ENCODE measurements around the gene CYP27B1. TPM values are rescaled to one million over a fixed set of nuclear protein-coding genes. Genes with fewer than 3 reads are reported as not detected.

The CYP27B1 gene
- total RNA-seq, 4 donors from 2014 or later = 3.0 TPM; not detected in 3

DNA sequence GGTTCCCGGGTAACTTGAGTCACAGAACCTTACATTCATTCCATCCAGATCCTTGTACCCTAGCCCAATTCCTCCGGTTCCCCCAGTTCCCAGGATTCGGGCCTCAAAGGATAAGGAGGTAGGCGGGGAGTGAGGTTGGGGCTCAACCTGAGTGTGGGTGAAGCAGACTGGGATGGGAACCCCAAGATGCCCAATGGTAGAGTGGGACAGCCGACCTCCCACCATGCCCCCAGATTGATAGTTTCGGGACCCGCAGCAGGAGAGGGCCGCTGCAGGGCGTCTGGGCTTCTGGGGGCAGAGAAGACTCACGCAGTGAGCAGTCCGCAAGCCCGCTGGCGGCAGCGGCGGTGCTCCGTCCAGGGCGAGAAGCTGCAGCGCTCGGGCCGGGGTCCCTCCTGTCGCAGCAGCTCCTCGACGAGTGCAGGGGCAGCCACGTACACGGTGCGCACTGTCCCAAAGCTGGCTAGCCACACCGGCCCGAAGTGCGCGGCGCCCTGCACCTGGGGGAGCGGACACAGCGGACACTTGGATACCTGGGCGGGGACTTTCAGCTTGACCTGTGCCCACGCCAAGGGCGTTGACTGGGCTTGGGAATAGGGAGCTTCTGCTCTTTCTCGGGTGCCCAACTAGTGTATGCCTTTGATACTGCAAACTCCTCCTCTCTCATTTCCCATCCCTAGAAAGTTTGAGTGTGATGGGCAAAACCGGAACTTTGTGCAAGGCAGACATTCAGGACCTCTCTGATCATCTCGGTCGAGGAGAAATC lies 997 bp downstream of the CYP27B1 start:
- no peaks in the 10 kb centered on the region for H3K9me3 ChIP-seq
- no peak for DNase-seq (ENCODE audit: low spot score in 2 of 2)
- no peak overlapping the region for H3K27ac ChIP-seq
- peaks cover 0 to 34% (median 0%) of the 10 kb centered on the region in 3 donors for H3K36me3 ChIP-seq
- peaks cover 2 to 49% of the 10 kb centered on the region in 2 donors for H3K27me3 ChIP-seq
- 3% methylated on average over 18 to 23 of the region's 40 CpGs for WGBS, 2 donors
- H3K4me3 ChIP-seq = peak overlapping the region in 3 of 4 donors; percentile 5 to 46 (median 41)
- TF ChIP-seq EP300 (IDR thresholded peaks at IDR 0.05) (no peak), POLR2A (IDR thresholded peaks at IDR 0.05) (no peak)
- TF ChIP-seq, protein P1, sequence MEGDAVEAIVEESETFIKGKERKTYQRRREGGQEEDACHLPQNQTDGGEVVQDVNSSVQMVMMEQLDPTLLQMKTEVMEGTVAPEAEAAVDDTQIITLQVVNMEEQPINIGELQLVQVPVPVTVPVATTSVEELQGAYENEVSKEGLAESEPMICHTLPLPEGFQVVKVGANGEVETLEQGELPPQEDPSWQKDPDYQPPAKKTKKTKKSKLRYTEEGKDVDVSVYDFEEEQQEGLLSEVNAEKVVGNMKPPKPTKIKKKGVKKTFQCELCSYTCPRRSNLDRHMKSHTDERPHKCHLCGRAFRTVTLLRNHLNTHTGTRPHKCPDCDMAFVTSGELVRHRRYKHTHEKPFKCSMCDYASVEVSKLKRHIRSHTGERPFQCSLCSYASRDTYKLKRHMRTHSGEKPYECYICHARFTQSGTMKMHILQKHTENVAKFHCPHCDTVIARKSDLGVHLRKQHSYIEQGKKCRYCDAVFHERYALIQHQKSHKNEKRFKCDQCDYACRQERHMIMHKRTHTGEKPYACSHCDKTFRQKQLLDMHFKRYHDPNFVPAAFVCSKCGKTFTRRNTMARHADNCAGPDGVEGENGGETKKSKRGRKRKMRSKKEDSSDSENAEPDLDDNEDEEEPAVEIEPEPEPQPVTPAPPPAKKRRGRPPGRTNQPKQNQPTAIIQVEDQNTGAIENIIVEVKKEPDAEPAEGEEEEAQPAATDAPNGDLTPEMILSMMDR (IDR thresholded peaks at IDR 0.05) = no peak
- H3K4me1 ChIP-seq = peaks cover 0 to 34% (median 27%) of the 10 kb centered on the region in 4 donors

- peaks cover 0 to 30% (median 26%) of the 10 kb centered on the region in 4 donors for H3K4me1 ChIP-seq
- H3K27ac ChIP-seq = no peak overlapping the region
- no peaks in the 10 kb centered on the region for H3K9me3 ChIP-seq
- TF ChIP-seq POLR2A (IDR thresholded peaks at IDR 0.05) = no peak
- TF ChIP-seq, protein P1 (IDR thresholded peaks at IDR 0.05) = peak in 1 of 5 experiments; percentile 11
- no peak for TF ChIP-seq EP300 (IDR thresholded peaks at IDR 0.05)
- 0 to 3% methylated on average over 30 to 38 of the region's 60 CpGs for WGBS, 2 donors
- H3K36me3 ChIP-seq = peaks cover 0 to 29% (median 0%) of the 10 kb centered on the region in 3 donors
- H3K4me3 ChIP-seq = peak overlapping the region; percentile 9 to 46 (median 38)
- H3K27me3 ChIP-seq = peaks cover 2 to 49% of the 10 kb centered on the region in 2 donors
- DNase-seq (ENCODE audit: low spot score in 2 of 2) = no peak
These were observed 1.7 kb downstream of the CYP27B1 start for GRCh38 chr12:57765003-57765697.

DNA sequence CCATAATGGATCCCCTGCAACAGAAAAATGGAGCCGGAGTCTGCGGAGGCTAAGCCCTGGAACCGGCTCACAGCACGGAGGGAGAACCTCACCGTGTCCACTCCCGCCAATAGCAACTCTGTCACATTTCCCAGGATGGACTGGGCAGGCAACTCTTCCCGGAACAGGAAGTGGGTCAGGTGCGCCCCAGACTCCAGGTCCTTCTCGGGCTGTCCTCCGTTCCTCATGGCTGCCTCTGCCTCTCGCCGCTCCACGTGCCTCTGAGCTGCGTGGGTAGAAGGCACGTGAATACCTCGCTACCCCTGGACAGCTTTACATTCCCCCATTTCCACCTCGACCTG lies 2.2 kb downstream of the CYP27B1 start:
- H3K4me3 ChIP-seq = peak overlapping the region; percentile 9 to 46 (median 38)
- H3K36me3 ChIP-seq = peaks cover 0 to 24% (median 0%) of the 10 kb centered on the region in 3 donors
- DNase-seq (ENCODE audit: low spot score in 2 of 2) = no peak
- H3K27me3 ChIP-seq = peaks cover 2 to 49% of the 10 kb centered on the region in 2 donors
- no peaks in the 10 kb centered on the region for H3K9me3 ChIP-seq
- peaks cover 0 to 30% (median 26%) of the 10 kb centered on the region in 4 donors for H3K4me1 ChIP-seq
- no peak overlapping the region for H3K27ac ChIP-seq
- WGBS, 2 donors = 24 to 37% methylated on average over 12 to 16 of the region's 17 CpGs
- TF ChIP-seq POLR2A (IDR thresholded peaks at IDR 0.05) = no peak
- no peak for TF ChIP-seq EP300 (IDR thresholded peaks at IDR 0.05)
- TF ChIP-seq, protein P1 (IDR thresholded peaks at IDR 0.05) = no peak

DNA sequence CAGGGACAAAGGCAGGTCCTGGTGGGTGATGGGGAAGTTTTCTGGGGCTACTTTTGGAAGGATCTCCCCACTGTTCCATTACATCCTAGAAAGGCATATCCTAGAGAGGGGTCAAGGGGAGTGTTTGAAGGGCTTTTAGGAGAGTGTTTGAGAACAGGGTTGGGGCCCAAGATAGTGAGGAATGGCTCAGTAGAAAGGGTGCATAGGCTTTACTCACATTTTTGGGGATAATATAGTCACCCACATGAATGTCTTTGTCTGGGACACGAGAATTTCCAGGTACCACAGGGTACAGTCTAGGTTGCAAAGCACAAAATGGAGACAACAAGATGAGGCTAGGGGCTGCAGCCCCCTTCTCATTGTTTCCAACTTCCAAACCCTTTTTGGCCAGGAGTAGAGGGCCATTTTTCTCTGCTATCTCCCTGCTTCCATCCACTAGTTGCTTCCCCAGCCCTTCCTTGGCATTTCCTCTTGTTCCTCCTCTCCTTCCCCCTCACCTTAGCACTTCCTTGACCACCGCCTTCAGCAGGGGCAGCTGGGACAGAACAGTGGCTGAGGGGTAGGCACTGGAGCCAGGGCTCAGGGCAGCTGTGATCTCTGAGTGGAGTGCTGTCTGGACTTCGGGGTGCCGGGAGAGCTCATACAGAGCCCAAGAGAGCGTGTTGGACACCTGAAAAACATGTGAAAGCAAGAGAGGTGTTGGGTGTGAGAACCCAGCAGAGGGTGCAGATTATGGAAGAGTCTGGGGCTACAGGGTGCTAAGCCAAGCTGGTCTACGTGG lies 2.8 kb downstream of the CYP27B1 start:
- H3K36me3 ChIP-seq = peaks cover 0 to 21% (median 0%) of the 10 kb centered on the region in 3 donors
- 70 to 79% methylated on average over 6 of the region's 6 CpGs for WGBS, 2 donors
- peaks cover 2 to 49% of the 10 kb centered on the region in 2 donors for H3K27me3 ChIP-seq
- TF ChIP-seq, protein P1 (IDR thresholded peaks at IDR 0.05) = no peak
- TF ChIP-seq POLR2A (IDR thresholded peaks at IDR 0.05) (no peak), EP300 (IDR thresholded peaks at IDR 0.05) (no peak)
- DNase-seq (ENCODE audit: low spot score in 2 of 2) = no peak
- no peak overlapping the region for H3K4me3 ChIP-seq
- H3K9me3 ChIP-seq = no peaks in the 10 kb centered on the region
- no peak overlapping the region for H3K27ac ChIP-seq
- peaks cover 0 to 30% (median 26%) of the 10 kb centered on the region in 4 donors for H3K4me1 ChIP-seq
